ENCODE data around the gene COL6A1. TPM values are rescaled to one million over a fixed set of nuclear protein-coding genes. Genes with fewer than 3 reads are reported as not detected.

The COL6A1 gene
- total RNA-seq, 2 experiments from 2014 or later, result 8.0 to 8.5 TPM

DNA sequence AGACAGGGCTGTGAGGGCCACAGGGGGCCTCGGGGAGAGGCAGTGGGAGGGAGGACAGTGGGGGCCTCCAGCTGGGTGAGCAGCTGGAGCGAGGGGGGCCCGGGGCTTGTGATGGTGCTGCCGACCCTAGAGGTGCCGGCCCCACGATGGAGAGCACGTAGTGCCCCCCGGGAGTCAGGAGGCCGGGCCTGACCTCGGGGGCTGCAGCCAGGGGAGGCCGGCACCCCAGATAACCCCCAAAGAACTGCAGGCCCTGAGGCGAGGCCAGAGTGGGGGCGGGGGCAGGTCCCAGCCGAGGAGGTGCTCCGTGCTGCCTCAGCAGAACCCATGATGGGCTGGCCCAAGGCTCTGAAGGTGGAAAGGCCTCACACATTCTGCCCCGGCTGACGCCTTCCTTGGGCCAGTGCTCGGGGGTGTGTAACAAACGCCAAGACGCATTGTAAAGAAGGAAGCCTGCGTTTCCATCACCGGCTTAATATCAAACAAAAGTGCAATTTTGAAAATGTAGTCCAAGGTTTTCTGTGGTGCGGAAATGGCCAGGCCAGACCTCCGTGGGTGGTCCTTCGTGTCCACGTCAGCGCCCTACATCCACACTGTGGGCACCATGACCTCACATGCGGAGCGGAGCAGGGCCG is 55.2 kb downstream of the COL6A1 start:
- no peaks in the 10 kb centered on the region for H3K9me3 Mint-ChIP-seq
- DNase-seq (no peak), ATAC-seq (ENCODE audit: poor library complexity) (no peak)
- TF ChIP-seq, protein P1, sequence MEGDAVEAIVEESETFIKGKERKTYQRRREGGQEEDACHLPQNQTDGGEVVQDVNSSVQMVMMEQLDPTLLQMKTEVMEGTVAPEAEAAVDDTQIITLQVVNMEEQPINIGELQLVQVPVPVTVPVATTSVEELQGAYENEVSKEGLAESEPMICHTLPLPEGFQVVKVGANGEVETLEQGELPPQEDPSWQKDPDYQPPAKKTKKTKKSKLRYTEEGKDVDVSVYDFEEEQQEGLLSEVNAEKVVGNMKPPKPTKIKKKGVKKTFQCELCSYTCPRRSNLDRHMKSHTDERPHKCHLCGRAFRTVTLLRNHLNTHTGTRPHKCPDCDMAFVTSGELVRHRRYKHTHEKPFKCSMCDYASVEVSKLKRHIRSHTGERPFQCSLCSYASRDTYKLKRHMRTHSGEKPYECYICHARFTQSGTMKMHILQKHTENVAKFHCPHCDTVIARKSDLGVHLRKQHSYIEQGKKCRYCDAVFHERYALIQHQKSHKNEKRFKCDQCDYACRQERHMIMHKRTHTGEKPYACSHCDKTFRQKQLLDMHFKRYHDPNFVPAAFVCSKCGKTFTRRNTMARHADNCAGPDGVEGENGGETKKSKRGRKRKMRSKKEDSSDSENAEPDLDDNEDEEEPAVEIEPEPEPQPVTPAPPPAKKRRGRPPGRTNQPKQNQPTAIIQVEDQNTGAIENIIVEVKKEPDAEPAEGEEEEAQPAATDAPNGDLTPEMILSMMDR (IDR thresholded peaks at IDR 0.05), result no peak
- H3K27me3 ChIP-seq (ENCODE audit: control insufficient read depth in 1 of 2, insufficient read depth in 2 of 2, low read length in 2 of 2), result peaks cover 0 to 2% of the 10 kb centered on the region in 2 experiments
- H3K4me1 Mint-ChIP-seq (ENCODE audit: low read depth), result no peaks in the 10 kb centered on the region
- no peaks in the 10 kb centered on the region for H3K27me3 Mint-ChIP-seq
- ChIA-PET POLR2A (no interaction called here), CTCF (no interaction called here)
- intact Hi-C loops (cut with DNase I, micrococcal nuclease), result no loop called here
- no peak overlapping the region for H3K27ac Mint-ChIP-seq
- H3K4me3 Mint-ChIP-seq, result no peak overlapping the region
- H3K9me3 ChIP-seq (ENCODE audit: control insufficient read depth in 1 of 2, insufficient read depth in 1 of 2, low read length in 2 of 2), result peaks cover 0 to 9% of the 10 kb centered on the region in 2 experiments
- no peak overlapping the region for H3K4me3 ChIP-seq (ENCODE audit: low read length)
- no peaks in the 10 kb centered on the region for H3K36me3 ChIP-seq (ENCODE audit: insufficient read depth, low read length)
- H3K27ac ChIP-seq (ENCODE audit: low read depth in 1 of 2, low read length in 2 of 2), result no peak overlapping the region
- no peaks in the 10 kb centered on the region for H3K36me3 Mint-ChIP-seq (ENCODE audit: low read depth)
- H3K4me1 ChIP-seq (ENCODE audit: insufficient read depth, low read length), result no peaks in the 10 kb centered on the region

DNA sequence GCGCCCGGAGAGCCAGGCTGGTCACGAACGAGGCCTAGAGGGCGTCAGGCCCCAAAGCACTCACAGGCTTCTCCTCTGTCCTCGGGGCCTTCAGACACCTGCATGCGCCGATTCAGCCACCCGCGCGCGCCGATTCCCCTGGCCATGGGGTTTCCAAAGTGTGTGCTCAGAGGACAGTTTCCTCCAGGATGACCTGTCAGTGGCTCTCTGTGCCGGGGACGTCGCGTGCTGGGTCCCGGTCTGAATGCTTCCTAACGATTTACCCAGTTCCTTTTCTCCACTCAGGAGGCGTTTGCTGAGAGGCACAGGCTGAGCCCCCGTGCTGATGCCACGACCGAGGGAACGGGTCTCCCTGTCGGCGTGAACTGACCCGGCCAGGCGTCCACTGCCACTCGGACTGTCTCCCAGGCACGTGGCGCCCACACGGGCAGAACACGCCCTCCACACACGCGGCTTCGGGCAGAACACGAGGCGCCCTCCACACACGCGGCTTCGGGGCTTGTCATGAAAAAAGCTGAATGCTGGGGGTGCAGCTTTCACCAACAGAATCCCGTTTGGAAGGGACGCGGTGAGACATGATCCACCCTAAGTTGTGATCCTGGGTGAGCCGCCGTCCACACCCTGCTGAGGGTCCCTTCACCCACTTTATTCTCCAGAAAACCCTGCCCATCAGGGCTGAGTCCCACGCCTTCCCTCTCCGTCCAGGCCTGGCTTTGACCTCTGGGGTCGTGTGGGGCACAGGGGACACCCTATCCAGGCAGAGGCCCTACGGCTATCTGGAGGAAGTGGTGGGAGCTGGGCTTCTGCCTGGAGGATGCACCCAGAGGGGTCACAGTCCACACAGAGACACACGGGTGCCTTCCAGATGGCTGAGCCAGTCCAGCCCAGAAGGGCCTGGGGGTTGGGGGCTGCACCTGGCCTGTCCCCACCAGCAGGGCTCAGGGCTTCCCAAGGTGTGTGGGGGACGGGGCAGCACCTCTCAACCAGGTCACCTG is 56.1 kb downstream of the COL6A1 start:
- DNase-seq (no peak), ATAC-seq (ENCODE audit: poor library complexity) (no peak)
- no peaks in the 10 kb centered on the region for H3K36me3 ChIP-seq (ENCODE audit: insufficient read depth, low read length)
- no peaks in the 10 kb centered on the region for H3K4me1 Mint-ChIP-seq (ENCODE audit: low read depth)
- no peak overlapping the region for H3K4me3 ChIP-seq (ENCODE audit: low read length)
- TF ChIP-seq, protein P1 (IDR thresholded peaks at IDR 0.05), result no peak
- H3K36me3 Mint-ChIP-seq (ENCODE audit: low read depth), result no peaks in the 10 kb centered on the region
- peaks cover 0 to 9% of the 10 kb centered on the region in 2 experiments for H3K9me3 ChIP-seq (ENCODE audit: control insufficient read depth in 1 of 2, insufficient read depth in 1 of 2, low read length in 2 of 2)
- H3K9me3 Mint-ChIP-seq, result no peaks in the 10 kb centered on the region
- ChIA-PET CTCF (no interaction called here), POLR2A (no interaction called here)
- no peaks in the 10 kb centered on the region for H3K4me1 ChIP-seq (ENCODE audit: insufficient read depth, low read length)
- no peak overlapping the region for H3K27ac ChIP-seq (ENCODE audit: low read depth in 1 of 2, low read length in 2 of 2)
- H3K27me3 ChIP-seq (ENCODE audit: control insufficient read depth in 1 of 2, insufficient read depth in 2 of 2, low read length in 2 of 2), result peaks cover 0 to 2% of the 10 kb centered on the region in 2 experiments
- no peak overlapping the region for H3K4me3 Mint-ChIP-seq
- intact Hi-C loops (cut with DNase I, micrococcal nuclease), result no loop called here
- no peaks in the 10 kb centered on the region for H3K27me3 Mint-ChIP-seq
- H3K27ac Mint-ChIP-seq, result no peak overlapping the region

DNA sequence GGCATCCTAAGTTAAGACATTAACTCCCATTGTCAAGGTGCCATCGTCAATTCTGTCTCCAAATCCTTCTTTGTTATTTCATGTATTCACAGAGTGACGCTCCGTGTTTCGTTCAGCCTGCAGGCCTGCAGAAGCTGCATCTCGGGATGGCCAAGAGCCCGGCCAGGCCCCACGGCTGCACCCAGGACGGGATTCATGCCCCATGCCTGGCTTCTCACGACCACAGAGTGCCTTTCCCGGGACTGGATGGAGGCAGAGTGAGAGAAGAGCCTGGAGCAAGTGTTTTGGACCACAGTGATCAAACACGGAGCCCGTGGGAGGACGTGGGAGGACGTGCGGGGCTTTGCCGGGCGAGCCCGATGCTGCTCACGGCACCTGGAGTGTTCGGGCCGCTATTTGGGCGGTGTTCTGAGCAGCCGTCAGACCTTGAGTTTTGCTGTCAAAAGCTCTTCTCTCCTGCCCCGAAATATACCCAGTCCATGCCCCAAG is 56.8 kb downstream of the COL6A1 start:
- ATAC-seq (ENCODE audit: poor library complexity), result no peak

More for the DNA sequence above, 56.8 kb downstream of the COL6A1 start:
- Histone ChIP-seq H3K4me3 (ENCODE audit: low read length) (no peak overlapping the region), H3K27me3 (ENCODE audit: control insufficient read depth in 1 of 2, insufficient read depth in 2 of 2, low read length in 2 of 2) (peaks cover 0 to 2% of the 10 kb centered on the region in 2 experiments), H3K27ac (ENCODE audit: low read depth in 1 of 2, low read length in 2 of 2) (no peak overlapping the region), H3K9me3 (ENCODE audit: control insufficient read depth in 1 of 2, insufficient read depth in 1 of 2, low read length in 2 of 2) (peaks cover 0 to 9% of the 10 kb centered on the region in 2 experiments), H3K4me1 (ENCODE audit: insufficient read depth, low read length) (no peaks in the 10 kb centered on the region), H3K36me3 (ENCODE audit: insufficient read depth, low read length) (no peaks in the 10 kb centered on the region)
- H3K36me3 Mint-ChIP-seq (ENCODE audit: low read depth), result no peaks in the 10 kb centered on the region
- ChIA-PET CTCF (no interaction called here), POLR2A (no interaction called here)
- H3K4me3 Mint-ChIP-seq, result no peak overlapping the region
- TF ChIP-seq, protein P1 (IDR thresholded peaks at IDR 0.05), result no peak
- no peaks in the 10 kb centered on the region for H3K27me3 Mint-ChIP-seq
- no peaks in the 10 kb centered on the region for H3K9me3 Mint-ChIP-seq
- no peak for DNase-seq
- H3K4me1 Mint-ChIP-seq (ENCODE audit: low read depth), result no peaks in the 10 kb centered on the region
- intact Hi-C loops (cut with DNase I, micrococcal nuclease), result no loop called here
- no peak overlapping the region for H3K27ac Mint-ChIP-seq

Measured in CD4-positive, alpha-beta T cell (primary cell).